GM12878 (cell line): ENCODE data around the gene TAPBPL.
A peak's percentile ranks its signal among the peaks of the same experiment; 100 is the strongest.

Experiments used
- KDM1A ChIP-seq: fragments of 200-600 bp; sonication (generic); IDR thresholded peaks from 2 replicates; pipeline ENCODE4 v1.6.1; 2016; ENCODE audit warnings: borderline replicate concordance
- NBN ChIP-seq: fragments of 450-650 bp; IDR thresholded peaks from 2 replicates; pipeline ENCODE4 v1.6.1; 2016
- RBBP5 ChIP-seq: fragments of 200-600 bp; sonication (generic); conservative IDR thresholded peaks from 2 replicates; pipeline ENCODE4 v1.6.1; 2016
- TCF3 ChIP-seq: IDR thresholded peaks from 2 replicates; pipeline ENCODE4 v1.6.1; 2012; ENCODE audit warnings: low read depth, mild to moderate bottlenecking, low read length, borderline replicate concordance; ENCODE audit not compliant: insufficient read depth
- TF ChIP-seq, protein P1 (sequence below), 3 experiments: IDR thresholded peaks in 2 of 3; conservative IDR thresholded peaks in 1 of 3; 2 replicates each; pipeline ENCODE4 v1.5.1; 2011; ENCODE audit warnings: low read depth in 3 of 3, low read length in 3 of 3, mild to moderate bottlenecking in 3 of 3, control low read depth in 2 of 3, moderate library complexity in 2 of 3, inconsistent platforms in 1 of 3, mixed read lengths in 1 of 3; ENCODE audit not compliant: control insufficient read depth in 2 of 3, insufficient read depth in 1 of 3; ENCODE audit errors: extremely low read depth in 1 of 3
- TF ChIP-seq, protein P2 (sequence below): IDR thresholded peaks from 2 replicates; pipeline ENCODE4 v1.6.1; 2012; ENCODE audit warnings: mild to moderate bottlenecking, low read depth, low read length
- TF ChIP-seq, protein P3 (sequence below): IDR thresholded peaks from 2 replicates; pipeline ENCODE4 v1.6.1; 2011; ENCODE audit warnings: borderline replicate concordance, low read depth, mild to moderate bottlenecking, moderate library complexity, mixed read lengths, low read length; ENCODE audit not compliant: insufficient read depth; ENCODE audit errors: extremely low read length

DNA sequence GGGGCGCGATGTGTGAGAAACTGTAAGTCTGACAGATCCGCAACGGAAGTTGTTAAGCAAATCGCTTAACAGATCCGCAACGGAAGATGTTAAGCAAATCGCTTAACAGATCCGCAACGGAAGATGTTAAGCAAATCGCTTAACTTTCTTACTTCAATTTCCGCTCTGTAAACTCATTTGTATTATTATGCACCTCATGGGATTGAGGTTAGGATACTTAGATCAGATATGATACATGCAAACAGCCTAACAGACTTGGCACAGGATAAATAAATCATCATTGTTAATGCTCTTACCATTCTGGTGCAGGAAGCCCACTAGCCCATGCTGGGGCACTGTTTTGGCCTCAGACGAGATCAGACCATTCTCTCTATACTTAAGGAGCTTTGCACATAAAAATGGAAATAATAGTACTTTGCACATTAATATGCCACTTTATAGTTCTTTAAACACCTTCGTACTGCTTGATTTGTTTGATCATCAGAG, 42.5 kb downstream of the TAPBPL start:
- TF ChIP-seq, protein P1, sequence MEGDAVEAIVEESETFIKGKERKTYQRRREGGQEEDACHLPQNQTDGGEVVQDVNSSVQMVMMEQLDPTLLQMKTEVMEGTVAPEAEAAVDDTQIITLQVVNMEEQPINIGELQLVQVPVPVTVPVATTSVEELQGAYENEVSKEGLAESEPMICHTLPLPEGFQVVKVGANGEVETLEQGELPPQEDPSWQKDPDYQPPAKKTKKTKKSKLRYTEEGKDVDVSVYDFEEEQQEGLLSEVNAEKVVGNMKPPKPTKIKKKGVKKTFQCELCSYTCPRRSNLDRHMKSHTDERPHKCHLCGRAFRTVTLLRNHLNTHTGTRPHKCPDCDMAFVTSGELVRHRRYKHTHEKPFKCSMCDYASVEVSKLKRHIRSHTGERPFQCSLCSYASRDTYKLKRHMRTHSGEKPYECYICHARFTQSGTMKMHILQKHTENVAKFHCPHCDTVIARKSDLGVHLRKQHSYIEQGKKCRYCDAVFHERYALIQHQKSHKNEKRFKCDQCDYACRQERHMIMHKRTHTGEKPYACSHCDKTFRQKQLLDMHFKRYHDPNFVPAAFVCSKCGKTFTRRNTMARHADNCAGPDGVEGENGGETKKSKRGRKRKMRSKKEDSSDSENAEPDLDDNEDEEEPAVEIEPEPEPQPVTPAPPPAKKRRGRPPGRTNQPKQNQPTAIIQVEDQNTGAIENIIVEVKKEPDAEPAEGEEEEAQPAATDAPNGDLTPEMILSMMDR (IDR thresholded peaks at IDR 0.05 in 2 of 3, conservative IDR thresholded peaks at IDR 0.05 in 1 of 3; ENCODE audit: control insufficient read depth in 2 of 3, extremely low read depth in 1 of 3, insufficient read depth in 1 of 3, low read depth in 3 of 3, low read length in 3 of 3), result peak in 2 of 3 experiments; percentile 9 to 22; a peak in 1 of 6 replicates
- TF ChIP-seq NBN, result no peak
- TF ChIP-seq, protein P2, sequence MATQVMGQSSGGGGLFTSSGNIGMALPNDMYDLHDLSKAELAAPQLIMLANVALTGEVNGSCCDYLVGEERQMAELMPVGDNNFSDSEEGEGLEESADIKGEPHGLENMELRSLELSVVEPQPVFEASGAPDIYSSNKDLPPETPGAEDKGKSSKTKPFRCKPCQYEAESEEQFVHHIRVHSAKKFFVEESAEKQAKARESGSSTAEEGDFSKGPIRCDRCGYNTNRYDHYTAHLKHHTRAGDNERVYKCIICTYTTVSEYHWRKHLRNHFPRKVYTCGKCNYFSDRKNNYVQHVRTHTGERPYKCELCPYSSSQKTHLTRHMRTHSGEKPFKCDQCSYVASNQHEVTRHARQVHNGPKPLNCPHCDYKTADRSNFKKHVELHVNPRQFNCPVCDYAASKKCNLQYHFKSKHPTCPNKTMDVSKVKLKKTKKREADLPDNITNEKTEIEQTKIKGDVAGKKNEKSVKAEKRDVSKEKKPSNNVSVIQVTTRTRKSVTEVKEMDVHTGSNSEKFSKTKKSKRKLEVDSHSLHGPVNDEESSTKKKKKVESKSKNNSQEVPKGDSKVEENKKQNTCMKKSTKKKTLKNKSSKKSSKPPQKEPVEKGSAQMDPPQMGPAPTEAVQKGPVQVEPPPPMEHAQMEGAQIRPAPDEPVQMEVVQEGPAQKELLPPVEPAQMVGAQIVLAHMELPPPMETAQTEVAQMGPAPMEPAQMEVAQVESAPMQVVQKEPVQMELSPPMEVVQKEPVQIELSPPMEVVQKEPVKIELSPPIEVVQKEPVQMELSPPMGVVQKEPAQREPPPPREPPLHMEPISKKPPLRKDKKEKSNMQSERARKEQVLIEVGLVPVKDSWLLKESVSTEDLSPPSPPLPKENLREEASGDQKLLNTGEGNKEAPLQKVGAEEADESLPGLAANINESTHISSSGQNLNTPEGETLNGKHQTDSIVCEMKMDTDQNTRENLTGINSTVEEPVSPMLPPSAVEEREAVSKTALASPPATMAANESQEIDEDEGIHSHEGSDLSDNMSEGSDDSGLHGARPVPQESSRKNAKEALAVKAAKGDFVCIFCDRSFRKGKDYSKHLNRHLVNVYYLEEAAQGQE, result no peak
- no peak for TF ChIP-seq KDM1A
- TF ChIP-seq, protein P3, sequence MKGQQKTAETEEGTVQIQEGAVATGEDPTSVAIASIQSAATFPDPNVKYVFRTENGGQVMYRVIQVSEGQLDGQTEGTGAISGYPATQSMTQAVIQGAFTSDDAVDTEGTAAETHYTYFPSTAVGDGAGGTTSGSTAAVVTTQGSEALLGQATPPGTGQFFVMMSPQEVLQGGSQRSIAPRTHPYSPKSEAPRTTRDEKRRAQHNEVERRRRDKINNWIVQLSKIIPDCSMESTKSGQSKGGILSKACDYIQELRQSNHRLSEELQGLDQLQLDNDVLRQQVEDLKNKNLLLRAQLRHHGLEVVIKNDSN, result no peak
- TF ChIP-seq TCF3, result no peak
- TF ChIP-seq RBBP5, result no peak
